Uterus (tissue), 2 donors: ENCODE results near the gene LRRC8A.

Experiments used
- POLR2A ChIP-seq, 2 donors: fragments of 450-650 bp; IDR thresholded peaks; one replicate each; pipeline ENCODE4 v1.6.1; 2016; ENCODE audit warnings: antibody characterized with exemption in 2 of 2, mild to moderate bottlenecking in 1 of 2, moderate library complexity in 1 of 2
- TF ChIP-seq, protein P1 (sequence below), 4 experiments: fragments of 200-600 bp in 2 of 4; fragments of 450-650 bp in 2 of 4; sonication (generic) in 2 of 4; IDR thresholded peaks; one replicate each; pipeline ENCODE4 v1.5.1; 2016 to 2019; ENCODE audit warnings: antibody characterized with exemption in 4 of 4, mild to moderate bottlenecking in 2 of 4, moderate library complexity in 1 of 4

- TF ChIP-seq, protein P1, sequence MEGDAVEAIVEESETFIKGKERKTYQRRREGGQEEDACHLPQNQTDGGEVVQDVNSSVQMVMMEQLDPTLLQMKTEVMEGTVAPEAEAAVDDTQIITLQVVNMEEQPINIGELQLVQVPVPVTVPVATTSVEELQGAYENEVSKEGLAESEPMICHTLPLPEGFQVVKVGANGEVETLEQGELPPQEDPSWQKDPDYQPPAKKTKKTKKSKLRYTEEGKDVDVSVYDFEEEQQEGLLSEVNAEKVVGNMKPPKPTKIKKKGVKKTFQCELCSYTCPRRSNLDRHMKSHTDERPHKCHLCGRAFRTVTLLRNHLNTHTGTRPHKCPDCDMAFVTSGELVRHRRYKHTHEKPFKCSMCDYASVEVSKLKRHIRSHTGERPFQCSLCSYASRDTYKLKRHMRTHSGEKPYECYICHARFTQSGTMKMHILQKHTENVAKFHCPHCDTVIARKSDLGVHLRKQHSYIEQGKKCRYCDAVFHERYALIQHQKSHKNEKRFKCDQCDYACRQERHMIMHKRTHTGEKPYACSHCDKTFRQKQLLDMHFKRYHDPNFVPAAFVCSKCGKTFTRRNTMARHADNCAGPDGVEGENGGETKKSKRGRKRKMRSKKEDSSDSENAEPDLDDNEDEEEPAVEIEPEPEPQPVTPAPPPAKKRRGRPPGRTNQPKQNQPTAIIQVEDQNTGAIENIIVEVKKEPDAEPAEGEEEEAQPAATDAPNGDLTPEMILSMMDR (IDR thresholded peaks at IDR 0.05) = no peak
- no peak for TF ChIP-seq POLR2A (IDR thresholded peaks at IDR 0.05)
Observed at GRCh38 chr9:128882677-128883603, 1.0 kb downstream of the LRRC8A start.
